KMS-11 (cell line): ENCODE results near the gene NES.

Experiments used
- H2AFZ ChIP-seq: fragments of 200-600 bp; sonication (generic); 2 replicates; pipeline ENCODE4 v1.6.1; 2016; ENCODE audit warnings: antibody characterized with exemption, mixed run types, low read depth
- H3K27ac ChIP-seq: fragments of 200-600 bp; sonication (generic); 2 replicates; pipeline ENCODE4 v1.6.1; 2016; ENCODE audit warnings: mild to moderate bottlenecking, mixed run types
- H3K27me3 ChIP-seq: fragments of 200-600 bp; sonication (generic); 2 replicates; pipeline ENCODE4 v1.6.1; 2017; ENCODE audit warnings: mild to moderate bottlenecking, low read depth, mixed run types, moderate library complexity; ENCODE audit not compliant: insufficient read depth
- H3K36me3 ChIP-seq: fragments of 200-600 bp; sonication (generic); 2 replicates; pipeline ENCODE4 v1.6.1; 2017; ENCODE audit warnings: mild to moderate bottlenecking, mixed run types; ENCODE audit not compliant: insufficient read depth
- H3K4me1 ChIP-seq: fragments of 200-600 bp; sonication (generic); 2 replicates; pipeline ENCODE4 v1.6.1; 2016; ENCODE audit warnings: mild to moderate bottlenecking, low read depth, mixed run types; ENCODE audit not compliant: poor library complexity, severe bottlenecking
- H3K4me2 ChIP-seq: fragments of 200-600 bp; sonication (generic); 2 replicates; pipeline ENCODE4 v1.7.0; 2016; ENCODE audit warnings: mild to moderate bottlenecking, mixed run types
- H3K4me3 ChIP-seq: fragments of 200-600 bp; sonication (generic); IDR thresholded peaks from 2 replicates; pipeline ENCODE4 v1.6.1; 2017; ENCODE audit warnings: low read depth, low read length, mixed read lengths; ENCODE audit not compliant: insufficient read depth
- H3K79me2 ChIP-seq: fragments of 200-600 bp; sonication (generic); 2 replicates; pipeline ENCODE4 v1.6.1; 2016; ENCODE audit warnings: low read depth, mixed run types; ENCODE audit not compliant: insufficient read depth
- H3K9ac ChIP-seq: fragments of 200-600 bp; sonication (generic); 2 replicates; pipeline ENCODE4 v1.6.1; 2016; ENCODE audit warnings: mild to moderate bottlenecking, mixed run types
- H4K20me1 ChIP-seq: fragments of 200-600 bp; sonication (generic); 2 replicates; pipeline ENCODE4 v1.6.1; 2016; ENCODE audit warnings: mild to moderate bottlenecking, mixed run types; ENCODE audit not compliant: insufficient read depth
- TF ChIP-seq, protein P1 (sequence below): fragments of 200-600 bp; sonication (generic); conservative IDR thresholded peaks from 2 replicates; pipeline ENCODE4 v1.6.1; 2017; ENCODE audit warnings: low read depth, mild to moderate bottlenecking, antibody characterized with exemption, low read length, moderate library complexity, mixed read lengths

The NES gene

DNA sequence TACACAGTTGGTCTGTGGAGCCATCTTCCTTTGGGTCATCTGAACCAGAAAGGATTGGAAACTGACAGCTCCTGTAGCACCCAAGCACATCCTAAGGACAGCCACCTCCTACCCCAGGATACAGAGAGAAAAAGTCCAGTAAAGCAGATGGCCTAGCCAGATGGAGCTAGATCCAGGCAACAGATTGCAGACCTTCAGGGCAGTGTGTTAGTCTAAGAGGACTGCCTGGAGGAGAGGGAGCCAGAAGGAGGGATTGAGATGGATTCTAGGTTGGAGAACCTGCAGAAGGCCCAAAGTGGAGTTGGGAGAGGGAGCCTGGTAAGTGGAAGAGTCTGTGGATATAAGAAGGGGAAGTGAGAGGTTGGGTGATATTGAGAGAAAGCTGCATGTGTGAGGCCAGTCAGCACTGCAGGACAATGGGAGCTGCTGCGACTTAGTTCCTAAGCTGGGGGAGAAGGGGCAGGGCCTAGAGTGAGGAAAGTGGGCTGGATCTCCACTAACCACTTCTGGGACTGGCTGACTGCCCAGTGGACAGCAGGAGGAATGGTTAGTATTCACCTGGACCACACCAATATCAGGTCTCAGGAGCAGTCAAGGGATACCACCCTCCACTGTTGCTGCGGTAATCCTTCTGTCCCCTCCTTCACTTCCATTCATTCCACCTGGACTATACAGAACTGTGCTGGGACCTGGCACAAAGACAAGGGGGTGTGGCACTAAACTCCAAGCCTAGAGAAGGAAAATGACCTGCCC is 21.9 kb downstream of the NES start:
- no peak overlapping the region for H2AFZ ChIP-seq
- H3K27ac ChIP-seq: no peak overlapping the region
- H3K27me3 ChIP-seq: peaks cover 87% of the 10 kb centered on the region
- peaks cover 18% of the 10 kb centered on the region for H3K4me1 ChIP-seq
- H3K79me2 ChIP-seq: peaks cover under 1% of the 10 kb centered on the region; the same call in 1 of the 2 replicates
- no peaks in the 10 kb centered on the region for H3K36me3 ChIP-seq
- H3K4me3 ChIP-seq: no peak overlapping the region
- H3K4me2 ChIP-seq: no peak overlapping the region
- TF ChIP-seq, protein P1, sequence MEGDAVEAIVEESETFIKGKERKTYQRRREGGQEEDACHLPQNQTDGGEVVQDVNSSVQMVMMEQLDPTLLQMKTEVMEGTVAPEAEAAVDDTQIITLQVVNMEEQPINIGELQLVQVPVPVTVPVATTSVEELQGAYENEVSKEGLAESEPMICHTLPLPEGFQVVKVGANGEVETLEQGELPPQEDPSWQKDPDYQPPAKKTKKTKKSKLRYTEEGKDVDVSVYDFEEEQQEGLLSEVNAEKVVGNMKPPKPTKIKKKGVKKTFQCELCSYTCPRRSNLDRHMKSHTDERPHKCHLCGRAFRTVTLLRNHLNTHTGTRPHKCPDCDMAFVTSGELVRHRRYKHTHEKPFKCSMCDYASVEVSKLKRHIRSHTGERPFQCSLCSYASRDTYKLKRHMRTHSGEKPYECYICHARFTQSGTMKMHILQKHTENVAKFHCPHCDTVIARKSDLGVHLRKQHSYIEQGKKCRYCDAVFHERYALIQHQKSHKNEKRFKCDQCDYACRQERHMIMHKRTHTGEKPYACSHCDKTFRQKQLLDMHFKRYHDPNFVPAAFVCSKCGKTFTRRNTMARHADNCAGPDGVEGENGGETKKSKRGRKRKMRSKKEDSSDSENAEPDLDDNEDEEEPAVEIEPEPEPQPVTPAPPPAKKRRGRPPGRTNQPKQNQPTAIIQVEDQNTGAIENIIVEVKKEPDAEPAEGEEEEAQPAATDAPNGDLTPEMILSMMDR: no peak
- no peak overlapping the region for H3K9ac ChIP-seq
- H4K20me1 ChIP-seq: no peaks in the 10 kb centered on the region

DNA sequence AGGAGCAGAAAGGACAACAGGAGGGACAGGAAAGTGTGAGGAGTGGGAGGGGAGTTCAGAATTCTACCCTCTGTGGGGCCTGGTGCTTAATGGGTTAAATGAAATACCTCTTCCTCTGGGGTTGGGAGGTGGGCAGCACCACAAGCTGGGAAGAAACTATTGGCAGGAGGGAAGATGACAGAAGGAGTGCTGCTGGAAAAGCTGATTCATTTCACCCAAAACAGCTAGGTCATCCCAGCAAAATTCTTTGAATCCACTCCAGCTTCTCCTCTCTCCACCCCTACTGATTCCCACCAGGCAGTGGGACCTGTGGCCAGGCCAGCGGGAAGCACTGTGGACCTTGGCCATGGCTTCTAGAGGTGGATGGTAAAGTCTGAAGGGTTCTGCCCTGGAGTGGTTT is 22.5 kb downstream of the NES start:
- Histone ChIP-seq H3K4me2 (no peak overlapping the region), H3K27ac (no peak overlapping the region), H3K9ac (no peak overlapping the region), H3K27me3 (peaks cover 93% of the 10 kb centered on the region), H3K4me3 (no peak overlapping the region), H3K4me1 (peaks cover 17% of the 10 kb centered on the region), H4K20me1 (no peaks in the 10 kb centered on the region), H2AFZ (no peak overlapping the region), H3K79me2 (no peaks in the 10 kb centered on the region), H3K36me3 (no peaks in the 10 kb centered on the region)
- TF ChIP-seq, protein P1: no peak

DNA sequence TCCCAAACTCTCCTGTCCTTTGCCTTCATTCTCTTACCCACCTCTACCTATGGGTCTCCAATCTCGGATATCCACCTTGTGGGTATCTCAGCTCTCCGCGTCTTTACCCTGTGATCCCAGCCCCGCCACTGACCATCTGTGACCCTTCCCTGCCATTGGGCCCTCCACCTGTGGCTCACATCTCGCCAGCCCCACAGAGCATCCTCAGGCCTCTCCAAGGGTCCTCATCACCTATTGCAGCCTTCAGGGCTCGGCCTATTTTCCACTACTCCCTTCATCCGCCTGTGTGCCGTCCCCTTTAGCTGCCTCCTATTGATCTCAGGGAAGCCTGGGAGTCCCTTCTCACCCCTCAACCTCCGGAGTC is 24.2 kb downstream of the NES start:
- Histone ChIP-seq H4K20me1 (no peaks in the 10 kb centered on the region), H3K79me2 (no peaks in the 10 kb centered on the region), H3K27me3 (peaks cover 100% of the 10 kb centered on the region)

DNA sequence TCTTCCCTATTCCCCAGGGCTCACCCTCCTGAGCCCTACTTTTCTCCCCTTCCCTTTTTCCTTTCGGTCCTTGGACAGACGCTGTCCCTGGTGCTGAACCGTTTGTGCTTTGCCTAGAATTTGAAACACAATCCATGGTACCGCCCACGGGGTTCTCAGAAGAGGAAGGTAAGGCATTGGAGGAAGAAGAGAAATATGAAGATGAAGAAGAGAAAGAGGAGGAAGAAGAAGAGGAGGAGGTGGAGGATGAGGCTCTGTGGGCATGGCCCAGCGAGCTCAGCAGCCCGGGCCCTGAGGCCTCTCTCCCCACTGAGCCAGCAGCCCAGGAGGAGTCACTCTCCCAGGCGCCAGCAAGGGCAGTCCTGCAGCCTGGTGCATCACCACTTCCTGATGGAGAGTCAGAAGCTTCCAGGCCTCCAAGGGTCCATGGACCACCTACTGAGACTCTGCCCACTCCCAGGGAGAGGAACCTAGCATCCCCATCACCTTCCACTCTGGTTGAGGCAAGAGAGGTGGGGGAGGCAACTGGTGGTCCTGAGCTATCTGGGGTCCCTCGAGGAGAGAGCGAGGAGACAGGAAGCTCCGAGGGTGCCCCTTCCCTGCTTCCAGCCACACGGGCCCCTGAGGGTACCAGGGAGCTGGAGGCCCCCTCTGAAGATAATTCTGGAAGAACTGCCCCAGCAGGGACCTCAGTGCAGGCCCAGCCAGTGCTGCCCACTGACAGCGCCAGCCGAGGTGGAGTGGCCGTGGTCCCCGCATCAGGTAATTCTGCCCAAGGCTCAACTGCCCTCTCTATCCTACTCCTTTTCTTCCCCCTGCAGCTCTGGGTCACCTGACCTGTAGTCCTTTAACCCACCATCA is 24.8 kb downstream of the NES start:
- Histone ChIP-seq H4K20me1 (no peaks in the 10 kb centered on the region), H3K4me1 (peaks cover 3% of the 10 kb centered on the region), H3K9ac (no peak overlapping the region), H3K27me3 (peaks cover 100% of the 10 kb centered on the region), H3K79me2 (no peaks in the 10 kb centered on the region), H3K36me3 (no peaks in the 10 kb centered on the region), H3K4me2 (no peak overlapping the region), H3K4me3 (no peak overlapping the region), H3K27ac (no peak overlapping the region), H2AFZ (no peak overlapping the region)
- TF ChIP-seq, protein P1: no peak

More for the DNA sequence above, 24.2 kb downstream of the NES start:
- Histone ChIP-seq H2AFZ (no peak overlapping the region), H3K9ac (no peak overlapping the region), H3K4me3 (no peak overlapping the region), H3K27ac (no peak overlapping the region), H3K4me2 (no peak overlapping the region), H3K4me1 (peaks cover 10% of the 10 kb centered on the region), H3K36me3 (no peaks in the 10 kb centered on the region)
- TF ChIP-seq, protein P1: no peak
